Fibroblast of lung (primary cell): Measurements from ENCODE around the gene SFTPA1.

ENCODE experiments used
- CTCF ChIP-seq, 2 donors: IDR thresholded peaks in 1 of 2; conservative IDR thresholded peaks in 1 of 2; 1 replicate in 1 of 2; 2 replicates in 1 of 2; pipeline ENCODE4 v1.5.1; 2011 to 2012; ENCODE audit warnings: low read length in 2 of 2, control low read depth in 1 of 2, inconsistent platforms in 1 of 2, low read depth in 1 of 2, mild to moderate bottlenecking in 1 of 2
- EZH2 ChIP-seq: IDR thresholded peaks from 2 replicates; pipeline ENCODE4 v1.5.1; 2012; ENCODE audit warnings: low read length, control low read depth, mild to moderate bottlenecking; ENCODE audit errors: missing control alignments

GRCh38 chr10:79602953-79603352, 7.8 kb upstream of the SFTPA1 start:
- no peak for TF ChIP-seq CTCF (conservative IDR thresholded peaks at IDR 0.05 in 1 of 2, IDR thresholded peaks at IDR 0.05 in 1 of 2; ENCODE audit: low read depth in 1 of 2, low read length in 2 of 2)
- no peak for TF ChIP-seq EZH2
